ENCODE data around the gene PHACTR3.

DNA sequence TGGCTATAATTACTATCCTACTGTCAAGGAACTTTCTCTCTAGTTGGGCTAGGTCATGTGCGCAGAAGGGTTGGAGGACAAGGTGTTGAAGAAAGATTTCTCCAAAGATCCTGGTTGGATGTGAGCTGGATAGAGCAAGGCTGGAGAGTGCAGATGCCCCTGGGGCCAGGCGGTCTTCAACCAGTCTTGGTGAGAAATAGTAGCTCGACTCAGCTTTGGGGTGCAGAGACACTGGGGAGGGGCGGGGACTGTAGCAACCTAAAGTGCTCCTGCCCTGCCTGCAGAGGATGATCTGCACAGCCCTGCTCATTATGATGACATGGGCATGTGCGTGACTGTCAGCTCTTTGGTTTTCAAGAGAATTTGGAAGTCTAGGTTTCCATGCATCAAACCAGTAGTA lies 35.9 kb downstream of the PHACTR3 start:
- TF ChIP-seq, protein P1, sequence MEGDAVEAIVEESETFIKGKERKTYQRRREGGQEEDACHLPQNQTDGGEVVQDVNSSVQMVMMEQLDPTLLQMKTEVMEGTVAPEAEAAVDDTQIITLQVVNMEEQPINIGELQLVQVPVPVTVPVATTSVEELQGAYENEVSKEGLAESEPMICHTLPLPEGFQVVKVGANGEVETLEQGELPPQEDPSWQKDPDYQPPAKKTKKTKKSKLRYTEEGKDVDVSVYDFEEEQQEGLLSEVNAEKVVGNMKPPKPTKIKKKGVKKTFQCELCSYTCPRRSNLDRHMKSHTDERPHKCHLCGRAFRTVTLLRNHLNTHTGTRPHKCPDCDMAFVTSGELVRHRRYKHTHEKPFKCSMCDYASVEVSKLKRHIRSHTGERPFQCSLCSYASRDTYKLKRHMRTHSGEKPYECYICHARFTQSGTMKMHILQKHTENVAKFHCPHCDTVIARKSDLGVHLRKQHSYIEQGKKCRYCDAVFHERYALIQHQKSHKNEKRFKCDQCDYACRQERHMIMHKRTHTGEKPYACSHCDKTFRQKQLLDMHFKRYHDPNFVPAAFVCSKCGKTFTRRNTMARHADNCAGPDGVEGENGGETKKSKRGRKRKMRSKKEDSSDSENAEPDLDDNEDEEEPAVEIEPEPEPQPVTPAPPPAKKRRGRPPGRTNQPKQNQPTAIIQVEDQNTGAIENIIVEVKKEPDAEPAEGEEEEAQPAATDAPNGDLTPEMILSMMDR (IDR thresholded peaks at IDR 0.05; ENCODE audit: extremely low read depth in 1 of 2, insufficient read depth in 1 of 2, low read depth in 1 of 2, low read length in 2 of 2): no peak
- TF ChIP-seq GATA2 (IDR thresholded peaks at IDR 0.05; ENCODE audit: insufficient read depth, insufficient read length, low read depth, low read length): no peak
- no peak for TF ChIP-seq POLR2A (IDR thresholded peaks at IDR 0.05; ENCODE audit: low read depth, low read length)
- TF ChIP-seq EZH2 (IDR thresholded peaks at IDR 0.05; ENCODE audit: borderline replicate concordance, low read depth, low read length, severe bottlenecking): no peak
- TF ChIP-seq POLR2AphosphoS5 (IDR thresholded peaks at IDR 0.05; ENCODE audit: insufficient read depth, low read depth, low read length): no peak
- TF ChIP-seq, protein P2, sequence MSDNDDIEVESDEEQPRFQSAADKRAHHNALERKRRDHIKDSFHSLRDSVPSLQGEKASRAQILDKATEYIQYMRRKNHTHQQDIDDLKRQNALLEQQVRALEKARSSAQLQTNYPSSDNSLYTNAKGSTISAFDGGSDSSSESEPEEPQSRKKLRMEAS (IDR thresholded peaks at IDR 0.05; ENCODE audit: insufficient read depth, insufficient read length): no peak
- TF ChIP-seq MYC (IDR thresholded peaks at IDR 0.05; ENCODE audit: low read depth, low read length): no peak
- no peak for TF ChIP-seq JUN (IDR thresholded peaks at IDR 0.05; ENCODE audit: borderline replicate concordance, insufficient read depth, insufficient read length, low read depth)
- no peak for TF ChIP-seq FOS (IDR thresholded peaks at IDR 0.05; ENCODE audit: borderline replicate concordance, insufficient read depth, low read length)
